NOMO-1 treated with DMSO at 0.1 percent for 48 hours (cell line): ENCODE measurements around the gene CCDC34.

Experiments
- DNase-seq: peaks from one replicate; lab custom pipeline; 2025; ENCODE audit not compliant: unreplicated experiment; lab: John Stamatoyannopoulos, UW

The CCDC34 gene

DNA sequence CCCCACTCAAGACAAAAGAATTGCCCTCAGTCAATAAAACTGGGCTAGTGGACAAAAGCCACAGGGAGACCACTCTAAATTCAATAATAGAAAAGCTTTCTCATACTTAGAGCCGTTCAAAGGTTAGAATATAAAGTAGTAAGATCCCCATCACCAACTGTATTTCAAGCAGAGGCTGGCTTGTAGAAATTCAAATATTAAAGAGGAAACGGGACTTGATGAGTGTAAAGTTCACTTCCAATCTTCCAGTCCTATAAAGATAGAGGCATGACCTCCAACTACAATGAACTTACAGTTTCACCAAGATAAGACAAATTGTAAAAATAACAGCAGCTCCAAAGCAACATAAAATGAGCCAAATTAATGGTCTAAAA is 70.4 kb downstream of the CCDC34 start:
- no peak for DNase-seq

DNA sequence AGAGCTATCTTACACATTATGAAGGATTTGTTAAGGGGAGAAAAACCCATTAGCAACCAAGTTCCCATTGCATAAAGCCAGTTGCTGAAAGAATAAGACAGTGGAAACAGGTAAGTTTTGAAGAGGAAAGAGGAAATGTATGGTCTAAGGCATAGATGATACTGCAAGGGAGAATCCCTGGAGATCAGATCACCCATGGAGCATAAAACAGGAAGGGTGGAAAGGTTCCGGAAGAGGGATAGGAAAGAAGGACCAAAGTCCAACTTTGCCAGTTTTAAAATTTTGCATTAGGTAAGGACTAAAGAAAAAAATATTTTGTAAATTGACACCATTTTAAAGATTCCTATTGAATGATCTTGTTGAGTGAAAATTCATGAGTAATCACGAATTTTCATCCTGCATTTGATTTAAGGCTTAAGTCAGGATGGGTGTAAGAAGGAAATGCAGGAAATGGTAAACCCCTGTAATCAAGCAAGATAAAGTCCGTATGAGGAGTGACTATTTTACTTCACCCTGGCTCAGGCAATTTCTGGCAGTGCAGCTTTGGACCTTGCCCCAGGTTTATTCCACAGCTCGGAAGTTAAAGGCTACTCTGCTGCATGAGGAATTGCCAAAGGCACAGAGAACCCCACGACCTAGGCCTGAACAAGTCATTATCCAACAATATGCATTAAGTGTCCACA is 70.9 kb downstream of the CCDC34 start:
- no peak for DNase-seq

DNA sequence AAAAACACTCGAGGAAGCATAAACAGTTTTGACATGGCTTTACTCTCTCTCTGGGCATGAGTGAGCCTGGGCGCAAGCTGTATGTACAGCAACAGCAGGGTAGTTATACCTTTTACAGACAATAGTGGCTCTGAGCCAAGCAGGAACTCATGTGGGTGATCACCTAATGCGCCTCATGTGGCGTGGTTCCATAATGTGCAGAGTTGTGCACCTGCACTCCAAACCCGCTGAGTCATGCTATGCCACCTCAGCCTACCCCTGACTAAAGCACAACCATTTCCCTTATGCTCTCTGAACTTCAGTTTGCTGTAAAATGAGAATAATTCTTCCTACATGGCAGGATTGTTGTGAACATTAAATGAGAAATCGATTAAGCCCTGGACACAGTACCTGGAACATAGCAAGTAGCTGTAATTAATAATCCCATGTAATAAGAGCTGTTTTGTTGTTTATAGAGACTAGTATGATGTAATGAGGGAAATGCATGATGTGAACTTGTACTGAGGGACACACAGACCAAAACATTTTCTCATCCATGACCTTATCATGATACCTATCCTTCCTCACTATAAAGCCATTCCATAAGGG is 71.6 kb downstream of the CCDC34 start:
- DNase-seq, result no peak

DNA sequence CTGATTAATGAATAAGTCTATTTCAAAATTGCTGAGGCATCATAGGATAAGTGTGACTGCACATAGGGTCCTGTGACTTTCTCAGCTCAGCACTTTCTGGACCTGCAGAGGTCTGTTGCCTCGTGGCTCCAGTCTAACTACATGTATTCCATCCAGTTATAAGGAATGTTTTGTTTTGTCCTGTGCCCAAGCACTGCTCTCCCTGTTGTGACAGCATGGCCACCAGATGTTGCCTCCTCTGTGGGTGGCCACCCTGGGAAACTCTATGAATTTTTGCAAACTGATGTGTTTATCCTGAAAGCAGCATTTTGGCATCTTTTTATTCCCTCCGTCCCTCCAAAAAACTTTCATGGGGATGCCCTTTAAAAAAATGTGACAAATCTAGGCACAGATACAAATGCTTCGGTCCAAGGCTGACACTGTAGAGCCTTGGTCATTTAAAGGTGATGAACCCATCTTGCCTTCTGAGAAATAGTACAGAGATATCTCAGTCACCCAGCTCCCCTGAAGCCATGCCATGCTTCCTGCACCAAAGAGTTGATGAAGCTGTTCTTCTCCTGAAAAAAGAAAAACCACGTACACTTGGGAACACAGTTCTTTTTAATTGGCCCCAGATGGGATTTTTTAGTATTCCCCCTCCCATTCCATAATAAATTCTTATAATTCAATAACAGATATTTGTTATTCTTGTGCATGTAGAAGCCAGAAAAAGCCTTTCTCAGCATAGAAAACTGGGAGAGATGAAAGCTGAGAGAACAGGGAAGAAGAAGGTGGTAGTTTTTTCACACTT is 72.6 kb downstream of the CCDC34 start:
- no peak for DNase-seq
